Measurements from ENCODE around the gene SHF.

DNA sequence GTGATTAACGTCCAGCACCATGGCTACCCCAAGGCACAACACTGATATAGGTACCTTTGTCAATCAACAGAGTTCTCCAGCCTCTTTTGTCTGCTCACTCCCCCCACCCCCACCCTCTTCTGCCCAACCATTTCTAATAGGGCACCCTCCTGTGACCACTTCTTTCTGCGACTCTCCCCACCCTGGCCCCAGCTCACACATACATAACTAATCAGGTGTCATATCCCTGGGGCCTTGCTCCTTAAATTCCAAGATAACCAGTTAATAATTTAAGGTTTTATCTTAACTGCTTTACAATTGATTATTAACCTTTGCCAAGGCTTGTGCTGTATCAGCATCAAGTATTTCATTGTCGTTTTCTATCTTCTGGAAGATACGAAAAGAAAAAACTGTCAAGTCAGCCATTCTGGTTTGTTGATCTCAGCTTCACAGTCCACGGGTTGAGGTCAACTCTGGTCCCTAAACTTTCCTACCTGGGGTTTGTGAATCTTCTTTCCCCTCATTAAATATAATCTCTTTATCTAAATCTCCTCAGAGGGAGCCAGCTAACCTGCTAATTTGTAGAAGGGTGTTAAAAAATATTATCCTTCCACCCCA lies 37.0 kb upstream of the SHF start:
- TF ChIP-seq, protein P1, sequence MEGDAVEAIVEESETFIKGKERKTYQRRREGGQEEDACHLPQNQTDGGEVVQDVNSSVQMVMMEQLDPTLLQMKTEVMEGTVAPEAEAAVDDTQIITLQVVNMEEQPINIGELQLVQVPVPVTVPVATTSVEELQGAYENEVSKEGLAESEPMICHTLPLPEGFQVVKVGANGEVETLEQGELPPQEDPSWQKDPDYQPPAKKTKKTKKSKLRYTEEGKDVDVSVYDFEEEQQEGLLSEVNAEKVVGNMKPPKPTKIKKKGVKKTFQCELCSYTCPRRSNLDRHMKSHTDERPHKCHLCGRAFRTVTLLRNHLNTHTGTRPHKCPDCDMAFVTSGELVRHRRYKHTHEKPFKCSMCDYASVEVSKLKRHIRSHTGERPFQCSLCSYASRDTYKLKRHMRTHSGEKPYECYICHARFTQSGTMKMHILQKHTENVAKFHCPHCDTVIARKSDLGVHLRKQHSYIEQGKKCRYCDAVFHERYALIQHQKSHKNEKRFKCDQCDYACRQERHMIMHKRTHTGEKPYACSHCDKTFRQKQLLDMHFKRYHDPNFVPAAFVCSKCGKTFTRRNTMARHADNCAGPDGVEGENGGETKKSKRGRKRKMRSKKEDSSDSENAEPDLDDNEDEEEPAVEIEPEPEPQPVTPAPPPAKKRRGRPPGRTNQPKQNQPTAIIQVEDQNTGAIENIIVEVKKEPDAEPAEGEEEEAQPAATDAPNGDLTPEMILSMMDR (IDR thresholded peaks at IDR 0.05): no peak
- no peak for TF ChIP-seq POLR2A (IDR thresholded peaks at IDR 0.05)
